Femur (tissue), 1 donor: Measurements from ENCODE around the gene ALS2.
"Not testable (repeated sequence)": the region's sequence is repeated elsewhere in the genome, so short reads cannot be mapped to it uniquely, and the experiment has no call there.

Source experiments
- DNase-seq: peaks from one replicate; pipeline ENCODE4 v3.0.0-alpha.2; 2017

ALS2 gene

DNA sequence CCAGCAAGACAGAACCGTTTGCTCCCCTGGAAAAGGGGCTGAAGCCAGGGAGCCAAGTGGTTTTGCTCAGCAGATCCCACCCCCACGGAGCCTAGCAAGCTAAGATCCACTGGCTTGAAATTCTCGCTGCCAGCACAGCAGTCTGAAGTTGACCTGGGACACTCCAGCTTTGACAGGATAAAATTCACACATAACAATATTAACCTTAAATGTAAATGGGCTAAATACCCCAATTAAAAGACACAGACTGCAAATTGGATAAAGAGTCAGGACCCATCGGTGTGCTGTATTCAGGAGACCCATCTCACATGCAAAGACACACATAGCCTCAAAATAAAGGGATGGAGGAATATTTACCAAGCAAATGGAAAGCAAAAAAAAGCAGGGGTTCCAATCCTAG is 109.5 kb downstream of the ALS2 start:
- not testable (repeated sequence) for DNase-seq

DNA sequence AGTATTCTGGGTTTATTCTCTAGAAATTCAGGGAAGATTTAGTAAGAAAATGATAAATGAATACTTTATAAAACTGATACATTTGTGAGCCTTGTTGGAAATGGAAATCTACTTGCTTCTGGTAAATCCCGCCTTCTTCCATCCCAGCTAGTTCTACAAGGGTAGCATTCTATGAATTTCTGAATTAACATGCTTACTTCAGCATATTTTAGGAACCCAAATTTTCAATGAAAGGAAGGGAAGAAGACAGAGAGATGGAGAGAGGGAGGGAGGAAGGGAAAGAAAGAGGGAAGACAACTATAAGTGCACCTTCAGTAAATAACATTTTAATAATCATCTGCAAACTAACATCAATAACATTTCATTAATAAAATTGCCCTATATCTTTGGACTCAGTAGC is 110.9 kb downstream of the ALS2 start:
- no peak for DNase-seq

DNA sequence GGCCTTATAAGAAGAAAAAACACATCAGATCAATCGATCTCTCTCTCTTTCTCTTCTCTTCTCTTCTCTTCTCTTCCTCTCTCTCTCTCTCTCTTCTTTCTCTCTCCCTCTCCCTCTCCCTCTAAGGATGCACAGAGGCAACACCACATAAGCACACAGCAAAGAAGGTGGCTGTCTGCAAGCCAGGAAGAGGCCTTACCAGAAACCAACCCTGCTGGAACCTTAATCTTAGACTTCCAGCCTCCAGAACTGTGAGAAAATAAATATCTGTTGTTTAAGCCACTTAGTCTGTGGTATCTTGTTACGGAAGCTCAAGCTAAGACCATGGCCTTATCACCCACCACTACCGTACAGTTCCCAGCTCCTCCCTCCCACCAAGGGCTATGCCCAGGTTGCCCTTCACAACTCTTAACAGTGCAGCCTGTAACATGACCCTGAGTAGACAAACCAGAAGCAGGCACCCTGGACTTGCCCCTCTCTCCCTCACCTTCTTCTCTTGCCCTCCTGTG is 112.3 kb downstream of the ALS2 start:
- DNase-seq = no peak

DNA sequence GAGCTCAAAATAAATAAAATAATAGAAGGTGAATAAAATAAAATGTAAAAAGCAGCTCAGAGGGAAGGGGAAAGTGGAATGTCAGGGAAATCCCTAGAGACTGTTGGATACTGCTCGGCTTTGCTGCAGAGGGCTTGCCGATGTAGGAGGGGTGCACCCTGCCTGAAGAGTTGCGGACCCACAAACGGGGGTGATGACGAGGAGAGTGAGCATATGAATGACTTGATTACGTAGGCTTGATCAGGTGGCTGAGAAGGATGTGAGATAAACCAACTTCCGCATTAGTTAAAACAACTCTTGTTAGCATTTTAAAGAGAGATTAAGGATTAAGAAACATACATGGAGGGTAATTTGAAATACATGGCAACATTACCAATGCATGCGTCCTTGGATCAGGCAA is 116.4 kb downstream of the ALS2 start:
- no peak for DNase-seq

DNA sequence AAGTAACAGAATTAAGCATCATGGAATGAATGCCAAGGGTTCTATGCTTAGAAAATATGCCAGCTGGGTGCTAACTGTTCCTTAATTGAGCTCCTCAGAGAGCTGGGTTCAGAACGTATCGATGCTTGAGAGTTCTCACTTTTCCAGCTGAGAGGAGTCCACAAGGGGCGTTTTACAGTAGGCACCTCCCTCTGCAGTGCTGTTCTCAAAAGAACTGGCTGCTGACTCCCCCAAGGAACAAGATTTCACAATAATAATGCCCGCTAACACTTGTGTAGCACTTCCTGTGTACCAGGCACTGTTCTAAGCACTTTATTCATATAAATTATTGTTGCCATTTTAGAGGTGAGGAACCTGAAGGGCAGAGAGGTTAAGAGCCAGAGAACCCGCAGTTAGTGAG is 119.4 kb downstream of the ALS2 start:
- no peak for DNase-seq

DNA sequence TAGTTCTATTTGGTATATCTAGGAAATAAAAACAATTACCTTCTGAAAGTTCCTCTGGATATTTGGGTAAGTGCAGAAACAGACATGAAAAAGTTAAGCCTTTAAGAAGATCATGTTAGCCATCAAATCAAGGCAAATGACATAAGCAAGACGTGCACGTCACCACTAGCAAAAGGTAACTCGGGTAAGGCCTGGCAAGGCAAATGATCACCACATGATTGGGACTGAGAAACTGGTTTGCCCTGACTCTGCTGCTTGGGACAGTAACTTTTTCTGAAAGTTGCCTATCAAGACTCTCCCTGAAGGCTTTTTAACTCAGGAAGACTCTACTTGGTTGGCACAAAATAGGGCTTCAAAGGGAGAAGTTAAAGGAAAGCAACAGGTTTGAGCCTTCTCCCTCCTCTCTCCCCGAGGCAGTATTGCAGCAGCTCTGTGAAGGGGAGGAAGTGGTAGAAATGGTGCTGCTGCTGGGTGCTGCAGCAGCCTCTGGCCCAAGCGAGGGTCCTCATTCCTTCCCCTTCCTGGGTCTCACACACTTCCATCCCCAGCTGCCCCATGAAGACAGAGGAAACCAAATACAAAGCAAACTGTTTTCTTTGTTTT is 120.3 kb downstream of the ALS2 start:
- no peak for DNase-seq

DNA sequence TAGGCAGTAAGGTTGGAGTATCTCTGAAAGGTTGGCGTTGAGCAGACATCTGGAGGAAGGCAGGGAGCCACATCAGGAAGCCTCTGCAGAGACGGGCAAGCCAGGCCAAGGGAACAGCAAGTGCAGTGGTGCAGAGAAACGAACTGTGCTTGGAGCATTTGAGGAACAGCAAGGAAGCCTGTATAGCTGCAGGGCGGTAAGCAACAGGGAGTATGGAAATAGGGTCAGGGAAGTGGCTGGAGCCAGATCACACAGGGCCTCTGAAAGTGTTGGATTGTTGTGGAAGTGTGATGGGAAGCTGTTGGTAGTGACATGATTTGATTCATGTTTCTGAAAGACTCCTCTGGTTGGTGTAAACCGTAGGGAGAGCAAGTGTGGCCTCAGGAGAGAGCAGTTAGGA is 124.0 kb downstream of the ALS2 start:
- DNase-seq = no peak

DNA sequence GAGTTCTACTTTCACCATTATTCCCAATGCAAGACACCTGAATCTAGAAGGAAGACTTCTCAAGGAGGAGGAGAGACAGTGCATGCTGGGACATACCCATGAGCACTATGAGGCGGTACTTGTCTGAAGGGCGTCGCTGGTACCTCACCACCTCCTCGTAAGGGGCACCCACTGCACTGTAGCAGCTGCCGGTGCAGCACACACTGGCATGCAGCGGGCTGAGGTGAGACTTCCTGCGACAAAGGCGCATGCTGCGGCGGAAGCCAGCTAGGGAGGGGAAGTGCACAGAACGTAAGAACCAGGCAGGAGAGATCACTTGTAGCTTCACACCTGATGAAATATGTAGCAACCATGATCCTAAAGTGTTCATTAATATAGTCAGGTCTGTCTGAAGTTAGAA is 124.6 kb downstream of the ALS2 start:
- no peak for DNase-seq

DNA sequence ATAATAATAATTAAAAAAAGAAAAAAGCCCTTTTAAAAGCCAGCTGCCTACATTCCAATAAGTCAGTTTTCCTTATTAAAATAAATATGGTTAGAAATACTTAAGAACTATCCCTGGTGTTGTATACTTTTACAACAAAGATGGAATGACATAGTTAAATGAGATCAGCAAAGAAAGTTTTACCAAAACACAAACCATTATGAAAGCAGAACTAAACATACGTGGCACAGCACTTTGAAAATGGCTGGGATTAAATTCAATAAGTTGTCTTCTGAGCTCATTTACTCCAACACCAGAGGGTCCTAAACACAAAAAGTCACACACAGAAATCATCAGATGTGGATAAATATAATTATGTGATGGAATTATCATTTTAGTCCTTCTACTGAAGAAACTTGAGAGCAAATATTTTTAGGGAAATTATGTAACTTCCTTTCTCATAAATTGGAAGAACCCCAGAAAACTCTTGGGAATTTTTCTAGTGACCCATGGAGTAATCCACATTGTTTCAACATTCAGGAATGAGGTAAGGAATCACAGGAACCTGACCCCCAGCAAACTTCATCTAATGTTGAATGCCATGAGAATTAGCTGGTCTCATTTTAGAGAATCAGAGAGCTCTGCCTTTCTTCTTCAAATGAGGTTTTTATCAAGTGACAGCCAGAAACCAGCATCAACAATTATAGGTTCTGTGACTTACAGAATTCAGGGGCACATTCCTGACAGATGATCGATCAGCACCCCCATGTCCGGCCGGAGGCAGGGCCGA is 125.9 kb downstream of the ALS2 start:
- no peak for DNase-seq

DNA sequence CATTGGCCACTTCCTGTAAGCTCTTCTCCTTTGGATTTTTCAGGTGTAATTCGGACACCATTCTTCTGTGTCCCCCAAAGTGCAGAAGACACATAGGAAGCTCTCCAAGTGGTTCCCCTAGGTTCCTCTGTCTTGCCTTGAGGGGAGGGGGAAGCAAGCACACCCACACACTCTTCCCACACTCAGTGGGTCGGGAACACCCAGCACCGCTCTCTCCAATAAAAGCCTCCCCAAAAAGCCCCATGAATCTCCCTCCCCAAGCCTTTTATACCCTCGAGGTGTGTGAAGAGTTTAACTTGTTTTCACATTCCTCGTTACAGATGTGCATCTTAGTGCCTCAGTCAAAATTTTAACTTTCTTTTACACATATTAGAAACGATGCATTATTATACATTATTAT is 127.5 kb downstream of the ALS2 start:
- no peak for DNase-seq
